GM10266 (cell line): Measurements from ENCODE around the gene KIF6.
A peak's percentile ranks its signal among the peaks of the same experiment; 100 is the strongest.

Experiments used
- DNase-seq: peaks from one replicate; pipeline ENCODE4 v3.0.0; 2012; ENCODE audit errors: extremely low spot score
- CTCF ChIP-seq: IDR thresholded peaks from 2 replicates; pipeline ENCODE4 v1.5.1; 2012; ENCODE audit warnings: mild to moderate bottlenecking, low read depth; ENCODE audit not compliant: control insufficient read depth, insufficient read depth; ENCODE audit errors: missing control alignments

Gene KIF6

DNA sequence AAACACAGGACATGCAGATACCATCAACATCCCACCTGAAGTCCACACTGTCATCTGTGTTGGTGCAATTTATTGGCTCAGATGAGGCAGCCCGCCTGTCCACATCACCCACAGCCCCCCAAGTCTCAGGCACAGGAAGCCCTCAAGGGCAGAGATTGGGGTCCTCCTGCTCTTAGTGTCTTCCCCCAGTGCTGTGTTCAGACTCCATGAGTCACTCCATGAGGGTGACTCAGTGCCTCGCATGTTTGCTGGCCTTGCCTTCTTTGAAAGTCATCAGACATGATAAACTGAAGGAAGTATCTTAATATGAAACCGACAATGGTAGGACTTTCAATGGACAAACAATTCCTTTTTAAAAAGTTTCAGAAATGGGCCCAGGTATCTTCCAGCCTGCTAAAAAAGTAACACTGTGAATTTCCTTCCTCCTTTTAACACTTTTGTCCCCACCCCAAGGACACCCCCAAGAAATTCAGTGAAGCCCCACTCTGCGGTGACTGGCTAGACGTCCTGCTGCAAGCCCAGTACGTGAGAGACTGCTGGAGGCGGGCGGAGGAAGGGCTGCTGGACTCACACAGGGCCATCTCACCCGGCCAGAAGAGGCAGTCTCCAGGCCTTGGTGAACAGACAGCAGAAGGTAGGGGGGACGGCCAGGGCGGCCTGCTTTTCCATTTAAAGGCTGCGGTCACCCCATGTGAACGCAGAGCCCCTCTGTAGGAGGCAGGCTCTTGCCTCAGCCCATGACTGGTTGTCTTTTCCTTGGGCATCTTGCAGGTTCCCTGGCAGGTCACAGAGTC, 359.7 kb downstream of the KIF6 start:
- TF ChIP-seq CTCF = no peak
- no peak for DNase-seq

DNA sequence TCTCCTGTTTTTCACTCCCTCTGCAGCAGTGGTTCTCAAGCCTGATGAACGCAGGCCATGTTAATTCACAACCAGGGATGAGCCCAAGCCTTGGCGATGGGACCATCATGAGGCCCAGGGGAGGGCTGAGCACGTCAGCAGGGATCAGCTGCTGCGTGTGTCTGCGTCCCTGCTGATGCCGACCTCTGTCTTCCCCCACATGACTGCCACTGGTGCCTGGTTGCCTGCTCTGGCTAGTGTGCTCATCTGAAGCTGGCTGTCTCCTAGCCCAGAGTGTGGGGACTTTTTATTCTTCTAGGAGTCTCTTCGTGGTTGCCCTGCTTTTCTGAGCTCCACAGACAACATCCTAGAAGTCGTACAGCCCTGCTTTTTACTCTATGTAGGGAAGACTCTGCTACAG, 361.9 kb downstream of the KIF6 start:
- no peak for TF ChIP-seq CTCF
- no peak for DNase-seq

GRCh38 chr6:39362487-39362865, 362.7 kb downstream of the KIF6 start:
- no peak for DNase-seq

GRCh38 chr6:39361657-39362486, 363.3 kb downstream of the KIF6 start:
- TF ChIP-seq CTCF = peak; percentile 87
- peak; percentile 73 for DNase-seq

More at GRCh38 chr6:39362487-39362865, 362.7 kb downstream of the KIF6 start:
- no peak for TF ChIP-seq CTCF

GRCh38 chr6:39360378-39360777, 364.8 kb downstream of the KIF6 start:
- TF ChIP-seq CTCF = no peak
- no peak for DNase-seq

DNA sequence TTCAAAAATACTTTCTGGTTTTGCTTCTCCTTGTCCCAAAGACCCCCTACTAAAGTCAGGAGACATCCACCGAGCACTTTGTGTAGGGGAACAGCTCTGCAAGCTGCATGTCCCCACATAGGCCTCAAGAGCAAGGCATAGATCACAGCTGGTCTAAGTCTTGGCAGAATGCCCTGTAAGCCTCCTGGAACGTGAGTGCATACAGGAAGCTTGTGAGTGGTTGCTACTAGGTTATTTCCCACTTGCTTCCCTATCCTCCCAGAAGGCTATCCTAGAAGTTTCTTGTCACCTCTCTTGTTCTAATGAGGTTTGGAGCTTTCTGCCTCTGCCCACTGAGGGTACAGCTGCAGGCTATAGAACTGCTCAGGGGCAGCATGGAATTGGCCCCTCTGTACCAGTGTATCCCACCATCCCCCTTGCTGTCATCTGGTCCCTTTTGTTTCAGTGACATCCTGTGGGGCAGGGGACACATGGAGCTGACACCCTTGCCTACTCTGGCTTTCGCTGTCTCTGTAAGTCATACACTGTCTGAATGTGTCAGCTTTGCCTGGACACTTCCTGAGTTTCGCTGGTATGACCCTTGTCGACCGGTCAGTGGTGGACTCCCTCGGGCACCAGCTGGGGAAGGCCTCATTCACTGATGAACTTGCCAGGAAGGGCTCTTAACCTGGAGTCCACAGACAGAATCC, 367.1 kb downstream of the KIF6 start:
- no peak for TF ChIP-seq CTCF
- DNase-seq = no peak
